Measurements from ENCODE around the gene MEI1. TPM values are rescaled to one million over a fixed set of nuclear protein-coding genes. Genes with fewer than 3 reads are reported as not detected.

The MEI1 gene
- total and polyA plus RNA-seq, 9 of the 15 experiments (the other 6 are each of a cell fraction or from before 2014, with no cell fraction given) = 0.08 to 0.68 (median 0.18) TPM; not detected in 2

GRCh38 chr22:41828516-41828915 is 129.2 kb downstream of the MEI1 start:
- Histone ChIP-seq H3K9me3 (replicated peaks; ENCODE audit: control insufficient read depth, insufficient read depth, low read depth, low read length) (no peaks in the 10 kb centered on the region; the same call in 1 of the 2 replicates), H3K27ac (ENCODE audit: extremely low read depth, low read depth, low read length) (no peak overlapping the region), H3K27me3 (ENCODE audit: control insufficient read depth in 2 of 2, insufficient read depth in 2 of 2, low read length in 2 of 2) (no peaks in the 10 kb centered on the region), H3K9ac (ENCODE audit: insufficient read depth in 1 of 2, low read depth in 2 of 2, low read length in 2 of 2) (peak overlapping the region in 1 of 2 experiments; percentile 9; a peak in 1 of 4 replicates), H3K9me1 (ENCODE audit: control insufficient read depth, insufficient read depth, low read length) (no peaks in the 10 kb centered on the region), H3K4me3 (no peak overlapping the region), H3K79me2 (ENCODE audit: control insufficient read depth, insufficient read depth, low read length) (peaks cover 11% of the 10 kb centered on the region), H3K4me2 (ENCODE audit: insufficient read depth, low read length) (no peak overlapping the region), H3K4me1 (replicated peaks in 1 of 2; ENCODE audit: control insufficient read depth in 2 of 2, insufficient read depth in 2 of 2, low read length in 2 of 2) (peaks cover 13 to 25% of the 10 kb centered on the region in 2 experiments; a peak in 4 of 5 replicates), H4K20me1 (replicated peaks; ENCODE audit: control insufficient read depth, insufficient read depth, low read length) (no peaks in the 10 kb centered on the region), H3K36me3 (ENCODE audit: control insufficient read depth, insufficient read depth, low read length) (peaks cover 15% of the 10 kb centered on the region; the same call in 2 of the 3 replicates), H2AFZ (ENCODE audit: low read depth, low read length) (no peak overlapping the region)
- intact Hi-C loops (cut with micrococcal nuclease) = no loop called here
- in situ Hi-C loops (cut with MboI) = no loop called here
- WGBS (ENCODE audit: insufficient coverage, low coverage, missing lambda C conversion rate) = 77% methylated on average over 4 of the region's 4 CpGs
- TF ChIP-seq MYBL2 (IDR thresholded peaks at IDR 0.05; ENCODE audit: low read depth) = no peak
- no peak for TF ChIP-seq MYBL2 (CRISPR knock-in tag; IDR thresholded peaks at IDR 0.05; ENCODE audit: borderline replicate concordance)
- TF ChIP-seq ZBTB33 (CRISPR knock-in tag; IDR thresholded peaks at IDR 0.05) = peak; percentile 46; the same call in 1 of the 2 replicates
- ATAC-seq = no peak
- CTCF ChIA-PET (ENCODE audit: low intra/inter-chr PET ratio) = no interaction called here
- no peak for FAIRE-seq
- no peak for DNase-seq (ENCODE audit: extremely low read depth in 1 of 4, low spot score in 3 of 4)
- no TSS peak for BruUV-seq (replicated peaks)
- POLR2A ChIA-PET = interaction anchor here (1.9 kb wide), 1 partner anchor 11 kb away, joined by 6 read pairs; no protein-coding TSS in a partner anchor

Measured in K562 (cell line).